HEK293 (cell line): Measurements from ENCODE around the gene ENO4.

Experiments
- CTCF ChIA-PET: fragments of 350-600 bp; formaldehyde crosslinking; extraction: SDS; loops from one replicate; lab custom pipeline; 2021; ENCODE audit warnings: antibody characterized with exemption; lab: Yijun Ruan, JAX
- POLR2A ChIA-PET: fragments of 300-600 bp; formaldehyde crosslinking; extraction: SDS; loops from one replicate; lab custom pipeline; 2020; ENCODE audit warnings: antibody characterized with exemption, inconsistent platforms; lab: Yijun Ruan, JAX
- H3K27ac ChIP-seq: fragments of 200-500 bp; sonication (Bioruptor generic); 2 replicates; pipeline ENCODE4 v1.5.1; 2014; ENCODE audit warnings: low read depth, low read length, control low read depth, inconsistent platforms; ENCODE audit errors: extremely low read depth
- H3K36me3 ChIP-seq, 2 experiments: fragments of 200-500 bp in 1 of 2; sonication (Bioruptor generic) in 1 of 2; 1 replicate in 1 of 2; 2 replicates in 1 of 2; pipeline ENCODE4 v1.5.1; 2014 to 2017; ENCODE audit warnings: inconsistent platforms in 2 of 2, low read length in 2 of 2; ENCODE audit not compliant: control insufficient read depth in 2 of 2, insufficient read depth in 1 of 2
- H3K4me1 ChIP-seq: fragments of 200-500 bp; sonication (Bioruptor generic); 2 replicates; pipeline ENCODE4 v1.5.1; 2014; ENCODE audit warnings: mild to moderate bottlenecking, low read length, inconsistent platforms; ENCODE audit not compliant: control insufficient read depth, insufficient read depth
- H3K4me3 ChIP-seq: 2 replicates; pipeline ENCODE4 v1.5.1; 2011; ENCODE audit warnings: low read depth, mild to moderate bottlenecking, control low read depth, low read length, moderate library complexity
- H3K9me3 ChIP-seq: fragments of 200-500 bp; sonication (Bioruptor generic); 2 replicates; pipeline ENCODE4 v1.5.1; 2014; ENCODE audit warnings: low read depth, low read length, inconsistent platforms; ENCODE audit not compliant: control insufficient read depth, insufficient read depth
- CTCF ChIP-seq: fragments of 450-650 bp; formaldehyde crosslinking; IDR thresholded peaks from 2 replicates; pipeline ENCODE4 v1.5.1; 2016; ENCODE audit warnings: missing biosample characterization, missing genetic modification characterization
- GLIS1 ChIP-seq: fragments of 450-650 bp; formaldehyde crosslinking; IDR thresholded peaks from 2 replicates; pipeline ENCODE4 v1.5.1; 2016; ENCODE audit warnings: missing biosample characterization, missing genetic modification characterization
- SCRT2 ChIP-seq: fragments of 450-650 bp; formaldehyde crosslinking; IDR thresholded peaks from 2 replicates; pipeline ENCODE4 v1.5.1; 2016; ENCODE audit warnings: missing biosample characterization, missing genetic modification characterization
- TCF7L2 ChIP-seq: IDR thresholded peaks from 2 replicates; pipeline ENCODE4 v1.6.1; 2011; ENCODE audit warnings: low read depth, mild to moderate bottlenecking, inconsistent platforms, low read length, moderate library complexity, borderline replicate concordance
- ZBTB21 ChIP-seq: fragments of 450-650 bp; formaldehyde crosslinking; IDR thresholded peaks from 2 replicates; pipeline ENCODE4 v1.5.1; 2017; ENCODE audit warnings: missing biosample characterization, missing genetic modification characterization
- ZNF155 ChIP-seq: fragments of 450-650 bp; formaldehyde crosslinking; IDR thresholded peaks from 2 replicates; pipeline ENCODE4 v1.5.1; 2016; ENCODE audit warnings: missing biosample characterization, missing genetic modification characterization
- ZNF169 ChIP-seq: fragments of 450-650 bp; formaldehyde crosslinking; IDR thresholded peaks from 2 replicates; pipeline ENCODE4 v1.5.1; 2016; ENCODE audit warnings: missing biosample characterization, missing genetic modification characterization
- ZNF174 ChIP-seq: fragments of 450-650 bp; formaldehyde crosslinking; IDR thresholded peaks from 2 replicates; pipeline ENCODE4 v1.5.0; 2017; ENCODE audit warnings: missing biosample characterization, mild to moderate bottlenecking, missing genetic modification characterization
- ZNF19 ChIP-seq: fragments of 450-650 bp; formaldehyde crosslinking; IDR thresholded peaks from 2 replicates; pipeline ENCODE4; 2016; ENCODE audit warnings: missing biosample characterization, missing genetic modification characterization, low read depth
- ZNF2 ChIP-seq: fragments of 450-650 bp; formaldehyde crosslinking; IDR thresholded peaks from 2 replicates; pipeline ENCODE4 v1.5.1; 2016; ENCODE audit warnings: missing biosample characterization, missing genetic modification characterization
- ZNF211 ChIP-seq: fragments of 450-650 bp; formaldehyde crosslinking; IDR thresholded peaks from 2 replicates; pipeline ENCODE4 v1.5.1; 2016; ENCODE audit warnings: low read depth, missing biosample characterization, missing genetic modification characterization
- ZNF549 ChIP-seq: fragments of 450-650 bp; IDR thresholded peaks from 2 replicates; pipeline ENCODE4 v1.5.1; 2018; ENCODE audit warnings: missing biosample characterization, missing genetic modification characterization, mild to moderate bottlenecking, inconsistent platforms, moderate library complexity
- ZNF596 ChIP-seq: fragments of 450-650 bp; IDR thresholded peaks from 2 replicates; pipeline ENCODE4 v1.5.0; 2018; ENCODE audit warnings: missing biosample characterization, mild to moderate bottlenecking, missing genetic modification characterization, moderate library complexity
- ZNF623 ChIP-seq: fragments of 450-650 bp; formaldehyde crosslinking; IDR thresholded peaks from 2 replicates; pipeline ENCODE4 v1.5.1; 2016; ENCODE audit warnings: missing biosample characterization, missing genetic modification characterization
- ZNF776 ChIP-seq: fragments of 450-650 bp; formaldehyde crosslinking; IDR thresholded peaks from 2 replicates; pipeline ENCODE4 v1.5.0; 2017; ENCODE audit warnings: missing biosample characterization, missing genetic modification characterization, borderline replicate concordance
- ZSCAN16 ChIP-seq: fragments of 450-650 bp; formaldehyde crosslinking; IDR thresholded peaks from 2 replicates; pipeline ENCODE4 v1.5.1; 2016; ENCODE audit warnings: missing biosample characterization, missing genetic modification characterization
- ZXDB ChIP-seq: fragments of 450-650 bp; formaldehyde crosslinking; IDR thresholded peaks from 2 replicates; pipeline ENCODE4 v1.5.1; 2016; ENCODE audit warnings: missing biosample characterization, missing genetic modification characterization
- TF ChIP-seq, protein P1 (sequence below): fragments of 450-650 bp; formaldehyde crosslinking; IDR thresholded peaks from 2 replicates; pipeline ENCODE4 v1.5.1; 2017; ENCODE audit warnings: missing biosample characterization, missing genetic modification characterization
- TF ChIP-seq, protein P2 (sequence below): fragments of 450-650 bp; formaldehyde crosslinking; IDR thresholded peaks from 2 replicates; pipeline ENCODE4 v1.5.1; 2016; ENCODE audit warnings: missing biosample characterization, missing genetic modification characterization
- TF ChIP-seq, protein P3 (sequence below): fragments of 450-650 bp; IDR thresholded peaks from 2 replicates; pipeline ENCODE4 v1.5.1; 2018; ENCODE audit warnings: missing biosample characterization, mild to moderate bottlenecking, missing genetic modification characterization
- TF ChIP-seq, protein P4 (sequence below): fragments of 450-650 bp; formaldehyde crosslinking; IDR thresholded peaks from 2 replicates; pipeline ENCODE4 v1.5.1; 2016; ENCODE audit warnings: missing biosample characterization, missing genetic modification characterization

Gene ENO4

GRCh38 chr10:116808706-116809105 is 40.6 kb upstream of the ENO4 start (continued):
- TF ChIP-seq, protein P1, sequence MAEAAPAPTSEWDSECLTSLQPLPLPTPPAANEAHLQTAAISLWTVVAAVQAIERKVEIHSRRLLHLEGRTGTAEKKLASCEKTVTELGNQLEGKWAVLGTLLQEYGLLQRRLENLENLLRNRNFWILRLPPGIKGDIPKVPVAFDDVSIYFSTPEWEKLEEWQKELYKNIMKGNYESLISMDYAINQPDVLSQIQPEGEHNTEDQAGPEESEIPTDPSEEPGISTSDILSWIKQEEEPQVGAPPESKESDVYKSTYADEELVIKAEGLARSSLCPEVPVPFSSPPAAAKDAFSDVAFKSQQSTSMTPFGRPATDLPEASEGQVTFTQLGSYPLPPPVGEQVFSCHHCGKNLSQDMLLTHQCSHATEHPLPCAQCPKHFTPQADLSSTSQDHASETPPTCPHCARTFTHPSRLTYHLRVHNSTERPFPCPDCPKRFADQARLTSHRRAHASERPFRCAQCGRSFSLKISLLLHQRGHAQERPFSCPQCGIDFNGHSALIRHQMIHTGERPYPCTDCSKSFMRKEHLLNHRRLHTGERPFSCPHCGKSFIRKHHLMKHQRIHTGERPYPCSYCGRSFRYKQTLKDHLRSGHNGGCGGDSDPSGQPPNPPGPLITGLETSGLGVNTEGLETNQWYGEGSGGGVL (tag by site-specific recombination), result no peak
- TF ChIP-seq ZNF155 (tag by site-specific recombination), result no peak
- TF ChIP-seq ZXDB, result no peak
- TF ChIP-seq ZBTB21 (tag by site-specific recombination), result no peak

GRCh38 chr10:116809483-116810119 is 39.7 kb upstream of the ENO4 start:
- Histone ChIP-seq H3K4me1 (no peaks in the 10 kb centered on the region), H3K9me3 (no peaks in the 10 kb centered on the region)
- POLR2A ChIA-PET, result no interaction called here
- TF ChIP-seq ZSCAN16 (tag by site-specific recombination), result no peak
- no peak for TF ChIP-seq ZNF776
- TF ChIP-seq ZNF623 (tag by site-specific recombination), result no peak
- TF ChIP-seq ZNF2, result no peak
- no peak for TF ChIP-seq ZNF174 (tag by site-specific recombination)
- TF ChIP-seq ZNF169 (tag by site-specific recombination), result no peak
- no peak for TF ChIP-seq ZNF211
- TF ChIP-seq ZNF596 (tag by site-specific recombination), result no peak
- no peak for TF ChIP-seq ZNF549 (tag by site-specific recombination)
- TF ChIP-seq, protein P2, sequence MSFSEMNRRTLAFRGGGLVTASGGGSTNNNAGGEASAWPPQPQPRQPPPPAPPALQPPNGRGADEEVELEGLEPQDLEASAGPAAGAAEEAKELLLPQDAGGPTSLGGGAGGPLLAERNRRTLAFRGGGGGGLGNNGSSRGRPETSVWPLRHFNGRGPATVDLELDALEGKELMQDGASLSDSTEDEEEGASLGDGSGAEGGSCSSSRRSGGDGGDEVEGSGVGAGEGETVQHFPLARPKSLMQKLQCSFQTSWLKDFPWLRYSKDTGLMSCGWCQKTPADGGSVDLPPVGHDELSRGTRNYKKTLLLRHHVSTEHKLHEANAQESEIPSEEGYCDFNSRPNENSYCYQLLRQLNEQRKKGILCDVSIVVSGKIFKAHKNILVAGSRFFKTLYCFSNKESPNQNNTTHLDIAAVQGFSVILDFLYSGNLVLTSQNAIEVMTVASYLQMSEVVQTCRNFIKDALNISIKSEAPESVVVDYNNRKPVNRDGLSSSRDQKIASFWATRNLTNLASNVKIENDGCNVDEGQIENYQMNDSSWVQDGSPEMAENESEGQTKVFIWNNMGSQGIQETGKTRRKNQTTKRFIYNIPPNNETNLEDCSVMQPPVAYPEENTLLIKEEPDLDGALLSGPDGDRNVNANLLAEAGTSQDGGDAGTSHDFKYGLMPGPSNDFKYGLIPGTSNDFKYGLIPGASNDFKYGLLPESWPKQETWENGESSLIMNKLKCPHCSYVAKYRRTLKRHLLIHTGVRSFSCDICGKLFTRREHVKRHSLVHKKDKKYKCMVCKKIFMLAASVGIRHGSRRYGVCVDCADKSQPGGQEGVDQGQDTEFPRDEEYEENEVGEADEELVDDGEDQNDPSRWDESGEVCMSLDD (tag by site-specific recombination), result no peak
- TF ChIP-seq, all 188 proteins: peak for 0
- no peak overlapping the region for H3K4me3 ChIP-seq
- H3K36me3 ChIP-seq, result no peaks in the 10 kb centered on the region
- CTCF ChIA-PET, result interaction anchor here (0.5 to 1.5 kb wide), 15 partner anchors 8 to 365 kb away, joined by 3 to 6 read pairs (median 4); no protein-coding TSS in a partner anchor
- no peak overlapping the region for H3K27ac ChIP-seq

- Histone ChIP-seq H3K4me1 (no peaks in the 10 kb centered on the region), H3K27ac (no peak overlapping the region), H3K9me3 (no peaks in the 10 kb centered on the region), H3K36me3 (no peaks in the 10 kb centered on the region), H3K4me3 (no peak overlapping the region)
- POLR2A ChIA-PET, result no interaction called here
- TF ChIP-seq ZNF549 (tag by site-specific recombination) (no peak), TCF7L2 (no peak), ZNF19 (no peak), CTCF (tag by site-specific recombination) (no peak), SCRT2 (no peak), GLIS1 (tag by site-specific recombination) (no peak)
- TF ChIP-seq, protein P3, sequence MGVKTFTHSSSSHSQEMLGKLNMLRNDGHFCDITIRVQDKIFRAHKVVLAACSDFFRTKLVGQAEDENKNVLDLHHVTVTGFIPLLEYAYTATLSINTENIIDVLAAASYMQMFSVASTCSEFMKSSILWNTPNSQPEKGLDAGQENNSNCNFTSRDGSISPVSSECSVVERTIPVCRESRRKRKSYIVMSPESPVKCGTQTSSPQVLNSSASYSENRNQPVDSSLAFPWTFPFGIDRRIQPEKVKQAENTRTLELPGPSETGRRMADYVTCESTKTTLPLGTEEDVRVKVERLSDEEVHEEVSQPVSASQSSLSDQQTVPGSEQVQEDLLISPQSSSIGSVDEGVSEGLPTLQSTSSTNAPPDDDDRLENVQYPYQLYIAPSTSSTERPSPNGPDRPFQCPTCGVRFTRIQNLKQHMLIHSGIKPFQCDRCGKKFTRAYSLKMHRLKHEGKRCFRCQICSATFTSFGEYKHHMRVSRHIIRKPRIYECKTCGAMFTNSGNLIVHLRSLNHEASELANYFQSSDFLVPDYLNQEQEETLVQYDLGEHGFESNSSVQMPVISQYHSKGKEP, result no peak
- TF ChIP-seq, protein P4, sequence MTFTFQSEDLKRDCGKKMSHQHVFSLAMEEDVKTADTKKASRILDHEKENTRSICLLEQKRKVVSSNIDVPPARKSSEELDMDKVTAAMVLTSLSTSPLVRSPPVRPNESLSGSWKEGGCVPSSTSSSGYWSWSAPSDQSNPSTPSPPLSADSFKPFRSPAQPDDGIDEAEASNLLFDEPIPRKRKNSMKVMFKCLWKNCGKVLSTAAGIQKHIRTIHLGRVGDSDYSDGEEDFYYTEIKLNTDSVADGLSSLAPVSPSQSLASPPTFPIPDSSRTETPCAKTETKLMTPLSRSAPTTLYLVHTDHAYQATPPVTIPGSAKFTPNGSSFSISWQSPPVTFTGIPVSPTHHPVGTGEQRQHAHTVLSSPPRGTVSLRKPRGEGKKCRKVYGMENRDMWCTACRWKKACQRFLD, result no peak
- CTCF ChIA-PET, result interaction anchor here (0.6 to 1.5 kb wide), 10 partner anchors 9 to 365 kb away, joined by 3 to 6 read pairs (median 4); no protein-coding TSS in a partner anchor
Measured at GRCh38 chr10:116810120-116810500, 39.2 kb upstream of the ENO4 start.
